K562 (cell line): Measurements from ENCODE around the gene PCK1. TPM values are rescaled to one million over a fixed set of nuclear protein-coding genes. Genes with fewer than 3 reads are reported as not detected.

ENCODE experiments used
- ASH1L ChIP-seq: fragments of 450-650 bp; IDR thresholded peaks from 2 replicates; pipeline ENCODE4 v1.6.1; 2018; ENCODE audit warnings: borderline replicate concordance, mild to moderate bottlenecking, low read depth; ENCODE audit not compliant: partially characterized antibody
- GATAD2A ChIP-seq: fragments of 450-650 bp; IDR thresholded peaks from 2 replicates; pipeline ENCODE4 v1.6.1; 2017
- polyA plus RNA-seq, 8 experiments: library from polyadenylated mRNA; depleted of rRNA in 4 of 8; stranded (reverse) in 5 of 8; unstranded in 3 of 8; fragments of >200 nt; fragmentation: Nextera tagmentation in 2 of 8; fragmentation: Illumina TruSeq in 1 of 8; extraction: Ambion mirVana in 2 of 8; extraction: Trizol in 1 of 8; gene quantifications; 2 replicates each; pipeline versions ENCODE4 v1.2.1 to v1.2.3, GENCODE V29; 2011 to 2014; ENCODE audit warnings: inconsistent platforms in 1 of 8, missing spikeins in 1 of 8
- total RNA-seq, 7 experiments: library from RNA; depleted of rRNA in 6 of 7; stranded (reverse); fragments of >200 nt in 6 of 7; fragmentation: Illumina TruSeq in 2 of 7; extraction: Trizol in 2 of 7; gene quantifications; 2 replicates each; pipeline versions ENCODE4 v1.2.1 to v1.2.3, GENCODE V29; 2011 to 2021; ENCODE audit warnings: low replicate concordance in 1 of 7
- TF ChIP-seq, protein P1 (sequence below), 2 experiments: fragments of 200-800 bp in 1 of 2; sonication (Bioruptor generic) in 1 of 2; sonication (generic) in 1 of 2; formaldehyde crosslinking in 1 of 2; IDR thresholded peaks in 1 of 2; conservative IDR thresholded peaks in 1 of 2; 2 replicates each; pipeline versions ENCODE4 v1.5.0 to v1.6.1; 2016 to 2020; ENCODE audit warnings: missing compliant biosample characterization in 1 of 2, missing genetic modification characterization in 1 of 2, missing genetic modification reagents in 1 of 2
- TF ChIP-seq, protein P2 (sequence below): fragments of 250-450 bp; sonication (Bioruptor Pico); IDR thresholded peaks from 2 replicates; pipeline ENCODE4 v1.4.0; 2020; ENCODE audit warnings: mild to moderate bottlenecking, moderate library complexity, borderline replicate concordance
- TF ChIP-seq, protein P3 (sequence below), 2 experiments: IDR thresholded peaks; 2 replicates each; pipeline ENCODE4 v1.6.1; 2011; ENCODE audit warnings: borderline replicate concordance in 1 of 2, control low read depth in 1 of 2, low read depth in 1 of 2, low read length in 1 of 2, mild to moderate bottlenecking in 1 of 2, mixed read lengths in 1 of 2, moderate library complexity in 1 of 2; ENCODE audit not compliant: insufficient read depth in 1 of 2, insufficient read length in 1 of 2, poor library complexity in 1 of 2, severe bottlenecking in 1 of 2; ENCODE audit errors: extremely low read depth in 1 of 2

Gene PCK1
- total and polyA plus RNA-seq, 9 of the 15 experiments (the other 6 are each of a cell fraction or from before 2014, with no cell fraction given), result 0.05 to 0.73 (median 0.15) TPM

DNA sequence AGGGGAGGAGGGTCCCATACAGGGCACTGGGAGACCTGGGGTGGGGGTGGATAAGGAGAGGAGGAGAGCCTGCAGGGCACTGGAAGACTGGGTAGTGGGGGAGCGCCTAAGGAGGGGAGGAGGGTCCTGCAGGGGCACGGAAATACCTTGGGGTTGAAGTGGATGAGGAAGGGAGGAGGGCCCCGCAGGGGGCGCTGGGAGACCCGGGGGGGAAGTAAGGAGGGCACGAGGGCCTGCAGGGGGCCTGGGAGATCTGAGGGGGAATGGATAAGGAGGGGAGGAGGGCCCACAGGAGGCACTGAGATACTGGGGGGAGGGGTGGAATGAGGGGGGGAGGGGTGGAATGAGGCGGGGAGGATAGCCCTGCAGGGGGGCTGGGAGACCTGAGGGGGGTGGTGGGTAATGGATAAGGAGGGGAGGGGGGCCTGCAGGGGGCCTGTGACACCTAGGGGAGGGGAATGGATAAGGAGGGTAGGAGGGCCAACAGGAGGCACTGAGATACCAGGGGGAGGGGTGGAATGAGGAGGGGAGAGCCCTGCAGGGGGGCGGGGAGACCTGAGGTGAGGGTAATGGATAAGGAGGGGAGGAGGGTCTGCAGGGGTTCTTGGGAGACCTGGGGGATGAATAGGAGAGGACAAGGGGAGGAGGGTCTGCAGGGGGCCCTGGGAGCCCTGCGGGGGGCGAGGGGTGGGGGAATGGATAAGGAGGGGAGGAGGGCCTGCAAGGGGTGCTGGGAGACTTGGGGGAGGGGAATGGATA is 35.4 kb upstream of the PCK1 start (continued):
- TF ChIP-seq, protein P1, sequence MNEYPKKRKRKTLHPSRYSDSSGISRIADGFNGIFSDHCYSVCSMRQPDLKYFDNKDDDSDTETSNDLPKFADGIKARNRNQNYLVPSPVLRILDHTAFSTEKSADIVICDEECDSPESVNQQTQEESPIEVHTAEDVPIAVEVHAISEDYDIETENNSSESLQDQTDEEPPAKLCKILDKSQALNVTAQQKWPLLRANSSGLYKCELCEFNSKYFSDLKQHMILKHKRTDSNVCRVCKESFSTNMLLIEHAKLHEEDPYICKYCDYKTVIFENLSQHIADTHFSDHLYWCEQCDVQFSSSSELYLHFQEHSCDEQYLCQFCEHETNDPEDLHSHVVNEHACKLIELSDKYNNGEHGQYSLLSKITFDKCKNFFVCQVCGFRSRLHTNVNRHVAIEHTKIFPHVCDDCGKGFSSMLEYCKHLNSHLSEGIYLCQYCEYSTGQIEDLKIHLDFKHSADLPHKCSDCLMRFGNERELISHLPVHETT (CRISPR knock-in tag; conservative IDR thresholded peaks at IDR 0.05 in 1 of 2, IDR thresholded peaks at IDR 0.05 in 1 of 2), result peak in 1 of 2 experiments; percentile 32; a peak in 1 of 4 replicates
- TF ChIP-seq, protein P2, sequence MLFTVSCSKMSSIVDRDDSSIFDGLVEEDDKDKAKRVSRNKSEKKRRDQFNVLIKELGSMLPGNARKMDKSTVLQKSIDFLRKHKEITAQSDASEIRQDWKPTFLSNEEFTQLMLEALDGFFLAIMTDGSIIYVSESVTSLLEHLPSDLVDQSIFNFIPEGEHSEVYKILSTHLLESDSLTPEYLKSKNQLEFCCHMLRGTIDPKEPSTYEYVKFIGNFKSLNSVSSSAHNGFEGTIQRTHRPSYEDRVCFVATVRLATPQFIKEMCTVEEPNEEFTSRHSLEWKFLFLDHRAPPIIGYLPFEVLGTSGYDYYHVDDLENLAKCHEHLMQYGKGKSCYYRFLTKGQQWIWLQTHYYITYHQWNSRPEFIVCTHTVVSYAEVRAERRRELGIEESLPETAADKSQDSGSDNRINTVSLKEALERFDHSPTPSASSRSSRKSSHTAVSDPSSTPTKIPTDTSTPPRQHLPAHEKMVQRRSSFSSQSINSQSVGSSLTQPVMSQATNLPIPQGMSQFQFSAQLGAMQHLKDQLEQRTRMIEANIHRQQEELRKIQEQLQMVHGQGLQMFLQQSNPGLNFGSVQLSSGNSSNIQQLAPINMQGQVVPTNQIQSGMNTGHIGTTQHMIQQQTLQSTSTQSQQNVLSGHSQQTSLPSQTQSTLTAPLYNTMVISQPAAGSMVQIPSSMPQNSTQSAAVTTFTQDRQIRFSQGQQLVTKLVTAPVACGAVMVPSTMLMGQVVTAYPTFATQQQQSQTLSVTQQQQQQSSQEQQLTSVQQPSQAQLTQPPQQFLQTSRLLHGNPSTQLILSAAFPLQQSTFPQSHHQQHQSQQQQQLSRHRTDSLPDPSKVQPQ (CRISPR knock-in tag), result no peak
- TF ChIP-seq, protein P3, sequence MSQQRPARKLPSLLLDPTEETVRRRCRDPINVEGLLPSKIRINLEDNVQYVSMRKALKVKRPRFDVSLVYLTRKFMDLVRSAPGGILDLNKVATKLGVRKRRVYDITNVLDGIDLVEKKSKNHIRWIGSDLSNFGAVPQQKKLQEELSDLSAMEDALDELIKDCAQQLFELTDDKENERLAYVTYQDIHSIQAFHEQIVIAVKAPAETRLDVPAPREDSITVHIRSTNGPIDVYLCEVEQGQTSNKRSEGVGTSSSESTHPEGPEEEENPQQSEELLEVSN (IDR thresholded peaks at IDR 0.05; ENCODE audit: borderline replicate concordance in 1 of 2, extremely low read depth in 1 of 2, insufficient read depth in 1 of 2, insufficient read length in 1 of 2, low read depth in 1 of 2, low read length in 1 of 2, poor library complexity in 1 of 2, severe bottlenecking in 1 of 2), result peak in 1 of 2 experiments; percentile 31
- TF ChIP-seq ASH1L (no peak), GATAD2A (peak; percentile 27; the same call in 1 of the 2 replicates)
